Astrocyte (in vitro differentiated cells and primary cell): ENCODE data around the gene PTPN9.

Experiments
- CTCF ChIP-seq: IDR thresholded peaks from 2 replicates; pipeline ENCODE4 v1.5.1; 2011; ENCODE audit warnings: low read depth, mild to moderate bottlenecking, inconsistent platforms, low read length, moderate library complexity; ENCODE audit not compliant: insufficient read depth
- EZH2 ChIP-seq: IDR thresholded peaks from 2 replicates; pipeline ENCODE4 v1.6.1; 2012; ENCODE audit warnings: mild to moderate bottlenecking, low read length, inconsistent platforms; ENCODE audit not compliant: insufficient read depth

GRCh38 chr15:75616766-75617165, 37.7 kb upstream of the PTPN9 start:
- TF ChIP-seq EZH2 (no peak), CTCF (no peak)
